Gastrocnemius medialis (tissue), 4 donors: Measurements from ENCODE around the gene CEP104. TPM values are rescaled to one million over a fixed set of nuclear protein-coding genes. Genes with fewer than 3 reads are reported as not detected.

Experiments
- ATAC-seq, 2 donors: fragments of 150-250 bp; one replicate each; pipeline ENCODE4 v1.9.1; 2016
- DNase-seq, 2 donors: peaks; one replicate each; pipeline ENCODE4 v3.0.0-alpha.2; 2019
- H3K27ac ChIP-seq, 4 donors: fragments of 200-600 bp; sonication (generic); 1 replicate in 1 of 4; 2 replicates in 3 of 4; pipeline ENCODE4 v1.5.1; 2016 to 2018; ENCODE audit warnings: mild to moderate bottlenecking in 2 of 4, moderate library complexity in 1 of 4
- H3K27me3 ChIP-seq, 3 donors: fragments of 200-600 bp; sonication (generic) in 2 of 3; 1 replicate in 1 of 3; 2 replicates in 2 of 3; pipeline versions ENCODE4 v1.5.1 to v1.6.0; 2016 to 2019; ENCODE audit warnings: mild to moderate bottlenecking in 1 of 3, moderate library complexity in 1 of 3
- H3K36me3 ChIP-seq, 2 donors: fragments of 200-600 bp; sonication (generic) in 1 of 2; one replicate each; pipeline ENCODE4 v1.5.1; 2017 to 2018
- H3K4me1 ChIP-seq, 2 donors: fragments of 200-600 bp; sonication (generic) in 1 of 2; one replicate each; pipeline ENCODE4 v1.5.1; 2016 to 2017; ENCODE audit warnings: mild to moderate bottlenecking in 2 of 2
- H3K4me3 ChIP-seq, 4 donors: fragments of 200-600 bp; sonication (generic) in 3 of 4; 1 replicate in 1 of 4; 2 replicates in 3 of 4; pipeline ENCODE4 v1.5.1; 2016 to 2019; ENCODE audit warnings: mild to moderate bottlenecking in 2 of 4
- H3K9me3 ChIP-seq, 3 donors: fragments of 200-600 bp; sonication (generic) in 2 of 3; 1 replicate in 1 of 3; 2 replicates in 2 of 3; pipeline ENCODE4 v1.5.1; 2016 to 2019
- POLR2A ChIP-seq, 2 donors: fragments of 450-650 bp; IDR thresholded peaks; one replicate each; pipeline ENCODE4 v1.6.1; 2017; ENCODE audit warnings: antibody characterized with exemption in 2 of 2, mild to moderate bottlenecking in 2 of 2, moderate library complexity in 2 of 2
- in situ Hi-C, 4 donors: fragments of 200-750 bp; cut with MboI; loops; one replicate each; pipeline versions ENCODE4 v1.15.0 to v1.8.0; 2017; ENCODE audit warnings: low sequenced_read_pairs in 4 of 4
- intact Hi-C: fragments of 100-400 bp; cut with DNase I; formaldehyde crosslinking; loops from one replicate; pipeline ENCODE4 v1.15.1; 2023; ENCODE audit warnings: low total_unique reads
- total RNA-seq, 4 donors: library from RNA; depleted of rRNA; stranded (reverse); fragments of >200 nt; gene quantifications; one replicate each; pipeline versions ENCODE4 v1.1.0 to v1.2.3, GENCODE V29; 2016
- TF ChIP-seq, protein P1 (sequence below), 5 experiments: fragments of 450-650 bp in 3 of 5; fragments of 200-600 bp in 2 of 5; sonication (generic) in 2 of 5; IDR thresholded peaks in 4 of 5; conservative IDR thresholded peaks in 1 of 5; 1 replicate in 4 of 5; 2 replicates in 1 of 5; pipeline ENCODE4 v1.5.1; 2016 to 2019; ENCODE audit warnings: antibody characterized with exemption in 5 of 5, mild to moderate bottlenecking in 3 of 5, moderate library complexity in 3 of 5

Gene CEP104
- total RNA-seq, 4 donors from 2014 or later, result 16.6 to 39.0 (median 21.9) TPM

DNA sequence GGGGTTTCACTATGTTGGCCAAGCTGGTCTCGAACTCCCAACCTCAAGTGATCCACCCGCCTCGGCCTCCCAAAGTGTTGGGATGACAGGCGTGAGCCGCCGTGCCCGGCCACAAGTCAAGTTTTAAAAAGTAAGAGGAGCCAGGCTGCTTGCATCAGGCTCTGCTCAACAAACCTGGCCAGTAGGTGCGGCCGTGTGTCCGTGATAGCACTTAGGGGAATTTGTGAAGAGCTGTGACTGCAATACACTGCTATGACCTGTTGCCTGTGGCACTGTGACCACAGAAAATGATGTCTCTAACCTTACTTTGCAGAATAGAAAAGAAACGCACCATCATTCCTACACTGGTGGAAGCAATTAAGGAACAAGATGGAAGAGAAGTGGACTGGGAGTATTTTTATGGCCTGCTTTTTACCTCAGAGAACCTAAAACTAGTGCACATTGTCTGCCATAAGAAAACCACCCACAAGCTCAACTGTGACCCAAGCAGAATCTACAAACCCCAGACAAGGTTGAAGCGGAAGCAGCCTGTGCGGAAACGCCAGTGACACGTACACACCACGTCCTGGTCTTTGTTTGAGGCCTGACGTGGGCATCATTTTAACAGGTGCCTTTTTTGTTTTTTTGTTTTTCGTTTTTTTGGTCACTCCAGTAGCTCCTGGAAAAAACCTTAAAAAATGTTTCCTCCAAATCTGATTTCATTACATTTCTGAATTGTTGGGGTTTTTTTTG lies 26.3 kb upstream of the CEP104 start:
- TF ChIP-seq, protein P1, sequence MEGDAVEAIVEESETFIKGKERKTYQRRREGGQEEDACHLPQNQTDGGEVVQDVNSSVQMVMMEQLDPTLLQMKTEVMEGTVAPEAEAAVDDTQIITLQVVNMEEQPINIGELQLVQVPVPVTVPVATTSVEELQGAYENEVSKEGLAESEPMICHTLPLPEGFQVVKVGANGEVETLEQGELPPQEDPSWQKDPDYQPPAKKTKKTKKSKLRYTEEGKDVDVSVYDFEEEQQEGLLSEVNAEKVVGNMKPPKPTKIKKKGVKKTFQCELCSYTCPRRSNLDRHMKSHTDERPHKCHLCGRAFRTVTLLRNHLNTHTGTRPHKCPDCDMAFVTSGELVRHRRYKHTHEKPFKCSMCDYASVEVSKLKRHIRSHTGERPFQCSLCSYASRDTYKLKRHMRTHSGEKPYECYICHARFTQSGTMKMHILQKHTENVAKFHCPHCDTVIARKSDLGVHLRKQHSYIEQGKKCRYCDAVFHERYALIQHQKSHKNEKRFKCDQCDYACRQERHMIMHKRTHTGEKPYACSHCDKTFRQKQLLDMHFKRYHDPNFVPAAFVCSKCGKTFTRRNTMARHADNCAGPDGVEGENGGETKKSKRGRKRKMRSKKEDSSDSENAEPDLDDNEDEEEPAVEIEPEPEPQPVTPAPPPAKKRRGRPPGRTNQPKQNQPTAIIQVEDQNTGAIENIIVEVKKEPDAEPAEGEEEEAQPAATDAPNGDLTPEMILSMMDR (IDR thresholded peaks at IDR 0.05 in 4 of 5, conservative IDR thresholded peaks at IDR 0.05 in 1 of 5), result no peak
- TF ChIP-seq POLR2A (IDR thresholded peaks at IDR 0.05), result no peak
- intact Hi-C loops (no loop called here), in situ Hi-C loops (loop anchor here in 1 of 4 donors (25.0 kb wide), 1 partner anchor 96 kb away; the partner anchor contains the start of gene LRRC47)
- H3K4me1 ChIP-seq, result no peaks in the 10 kb centered on the region
- H3K27ac ChIP-seq, result no peak overlapping the region
- peaks cover 0 to 6% (median 4%) of the 10 kb centered on the region in 3 donors for H3K9me3 ChIP-seq
- DNase-seq (no peak), ATAC-seq (no peak)
- H3K27me3 ChIP-seq, result no peaks in the 10 kb centered on the region
- peaks cover 0 to 61% of the 10 kb centered on the region in 2 donors for H3K36me3 ChIP-seq
- H3K4me3 ChIP-seq, result no peak overlapping the region

DNA sequence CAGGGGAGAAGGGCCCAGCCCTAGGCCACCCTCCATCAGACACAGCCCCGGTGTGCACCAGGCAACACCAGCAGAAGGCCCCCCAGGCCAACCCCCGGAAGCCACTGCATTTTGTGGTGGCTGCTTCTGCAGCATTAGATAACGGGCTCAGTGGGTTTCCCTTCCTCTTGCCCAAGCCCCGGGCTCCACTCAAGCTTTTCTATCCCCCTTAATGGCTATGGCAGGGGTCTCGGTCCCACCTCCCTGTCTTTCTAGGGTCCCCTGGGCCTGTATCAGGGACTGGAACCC lies 24.1 kb upstream of the CEP104 start:
- Histone ChIP-seq H3K36me3 (peaks cover 0 to 58% of the 10 kb centered on the region in 2 donors), H3K9me3 (peaks cover 0 to 6% (median 4%) of the 10 kb centered on the region in 3 donors), H3K4me1 (no peaks in the 10 kb centered on the region), H3K27ac (no peak overlapping the region), H3K4me3 (no peak overlapping the region), H3K27me3 (no peaks in the 10 kb centered on the region)
- intact Hi-C loops, result no loop called here
- ATAC-seq, result no peak
- in situ Hi-C loops, result loop anchor here in 1 of 4 donors (25.0 kb wide), 1 partner anchor 94 kb away; the partner anchor contains the start of gene LRRC47
- no peak for DNase-seq
- no peak for TF ChIP-seq POLR2A (IDR thresholded peaks at IDR 0.05)
- TF ChIP-seq, protein P1 (IDR thresholded peaks at IDR 0.05 in 4 of 5, conservative IDR thresholded peaks at IDR 0.05 in 1 of 5), result no peak

- H3K36me3 ChIP-seq, result peaks cover 0 to 58% of the 10 kb centered on the region in 2 donors
- no peak for DNase-seq
- intact Hi-C loops, result no loop called here
These were observed 23.6 kb upstream of the CEP104 start for GRCh38 chr1:3880429-3881192.

GRCh38 chr1:3879787-3880428 lies 22.9 kb upstream of the CEP104 start:
- Histone ChIP-seq H3K9me3 (peaks cover 0 to 6% (median 4%) of the 10 kb centered on the region in 3 donors), H3K4me1 (no peaks in the 10 kb centered on the region), H3K4me3 (no peak overlapping the region), H3K36me3 (peaks cover 0 to 59% of the 10 kb centered on the region in 2 donors), H3K27ac (no peak overlapping the region), H3K27me3 (no peaks in the 10 kb centered on the region)
- DNase-seq (no peak), ATAC-seq (no peak)
- intact Hi-C loops (no loop called here), in situ Hi-C loops (loop anchor here in 1 of 4 donors (25.0 kb wide), 1 partner anchor 93 kb away; the partner anchor contains the start of gene LRRC47)
- TF ChIP-seq, protein P1 (IDR thresholded peaks at IDR 0.05 in 4 of 5, conservative IDR thresholded peaks at IDR 0.05 in 1 of 5), result no peak
- TF ChIP-seq POLR2A (IDR thresholded peaks at IDR 0.05), result no peak

More at GRCh38 chr1:3880429-3881192, 23.6 kb upstream of the CEP104 start:
- Histone ChIP-seq H3K4me1 (no peaks in the 10 kb centered on the region), H3K27me3 (no peaks in the 10 kb centered on the region), H3K9me3 (peaks cover 0 to 6% (median 4%) of the 10 kb centered on the region in 3 donors), H3K4me3 (no peak overlapping the region), H3K27ac (no peak overlapping the region)
- in situ Hi-C loops, result loop anchor here in 1 of 4 donors (25.0 kb wide), 1 partner anchor 93 kb away; the partner anchor contains the start of gene LRRC47
- ATAC-seq, result no peak
- no peak for TF ChIP-seq POLR2A (IDR thresholded peaks at IDR 0.05)
- TF ChIP-seq, protein P1 (IDR thresholded peaks at IDR 0.05 in 4 of 5, conservative IDR thresholded peaks at IDR 0.05 in 1 of 5), result no peak
